ENCODE data around the gene EXOC3.

Gene EXOC3

GRCh38 chr5:494667-495255, 51.8 kb downstream of the EXOC3 start:
- no peak overlapping the region for H3K27ac ChIP-seq
- TF ChIP-seq, protein P1, sequence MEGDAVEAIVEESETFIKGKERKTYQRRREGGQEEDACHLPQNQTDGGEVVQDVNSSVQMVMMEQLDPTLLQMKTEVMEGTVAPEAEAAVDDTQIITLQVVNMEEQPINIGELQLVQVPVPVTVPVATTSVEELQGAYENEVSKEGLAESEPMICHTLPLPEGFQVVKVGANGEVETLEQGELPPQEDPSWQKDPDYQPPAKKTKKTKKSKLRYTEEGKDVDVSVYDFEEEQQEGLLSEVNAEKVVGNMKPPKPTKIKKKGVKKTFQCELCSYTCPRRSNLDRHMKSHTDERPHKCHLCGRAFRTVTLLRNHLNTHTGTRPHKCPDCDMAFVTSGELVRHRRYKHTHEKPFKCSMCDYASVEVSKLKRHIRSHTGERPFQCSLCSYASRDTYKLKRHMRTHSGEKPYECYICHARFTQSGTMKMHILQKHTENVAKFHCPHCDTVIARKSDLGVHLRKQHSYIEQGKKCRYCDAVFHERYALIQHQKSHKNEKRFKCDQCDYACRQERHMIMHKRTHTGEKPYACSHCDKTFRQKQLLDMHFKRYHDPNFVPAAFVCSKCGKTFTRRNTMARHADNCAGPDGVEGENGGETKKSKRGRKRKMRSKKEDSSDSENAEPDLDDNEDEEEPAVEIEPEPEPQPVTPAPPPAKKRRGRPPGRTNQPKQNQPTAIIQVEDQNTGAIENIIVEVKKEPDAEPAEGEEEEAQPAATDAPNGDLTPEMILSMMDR (conservative IDR thresholded peaks at IDR 0.05), result no peak
- no peak for TF ChIP-seq ZFX (IDR thresholded peaks at IDR 0.05)

GRCh38 chr5:496028-496427, 53.1 kb downstream of the EXOC3 start:
- TF ChIP-seq, protein P1 (conservative IDR thresholded peaks at IDR 0.05), result no peak
- no peak overlapping the region for H3K27ac ChIP-seq

DNA sequence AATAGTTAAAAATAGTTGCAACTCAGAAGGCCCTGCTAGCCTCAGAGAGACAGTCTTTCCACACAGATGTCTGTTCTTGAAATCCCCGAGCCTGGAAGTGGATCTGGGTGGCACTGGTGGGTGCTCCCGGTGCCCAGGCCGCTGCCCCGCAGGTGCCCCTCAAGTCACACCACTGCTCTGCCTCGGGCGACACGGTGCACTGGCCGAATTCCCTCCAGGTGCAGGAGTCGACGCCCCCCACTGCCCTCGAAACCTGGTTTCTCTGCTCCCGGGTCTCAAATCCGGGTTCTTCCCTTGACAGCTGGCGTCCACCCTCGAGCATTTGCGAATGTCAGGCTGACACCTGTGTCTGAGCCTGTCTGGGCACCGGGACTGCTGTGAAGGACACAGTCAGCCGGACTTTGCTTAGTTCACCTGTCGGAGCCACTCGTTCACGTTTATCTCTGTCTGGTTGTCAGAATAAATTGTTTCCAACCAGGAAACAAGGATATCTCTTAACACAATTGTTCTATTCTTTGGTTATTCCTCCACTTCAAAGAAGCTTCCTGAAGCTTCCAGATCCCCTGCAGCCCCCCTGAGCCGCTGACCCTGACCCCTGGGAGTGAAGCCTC, 54.2 kb downstream of the EXOC3 start:
- TF ChIP-seq, protein P1 (conservative IDR thresholded peaks at IDR 0.05), result no peak
- no peak for TF ChIP-seq ZFX (IDR thresholded peaks at IDR 0.05)
- no peak overlapping the region for H3K27ac ChIP-seq

GRCh38 chr5:497871-498509, 55.0 kb downstream of the EXOC3 start:
- no peak for TF ChIP-seq ZFX (IDR thresholded peaks at IDR 0.05)
- TF ChIP-seq, protein P1 (conservative IDR thresholded peaks at IDR 0.05), result no peak
- no peak overlapping the region for H3K27ac ChIP-seq

GRCh38 chr5:499233-500209, 56.5 kb downstream of the EXOC3 start:
- TF ChIP-seq, protein P1 (conservative IDR thresholded peaks at IDR 0.05), result no peak
- no peak for TF ChIP-seq ZFX (IDR thresholded peaks at IDR 0.05)
- H3K27ac ChIP-seq, result no peak overlapping the region

- no peak for TF ChIP-seq ZFX (IDR thresholded peaks at IDR 0.05)
- TF ChIP-seq, protein P1 (conservative IDR thresholded peaks at IDR 0.05), result no peak
- H3K27ac ChIP-seq, result no peak overlapping the region
Observed at GRCh38 chr5:500491-500890, 57.5 kb downstream of the EXOC3 start.
